Neutrophil (primary cell): ENCODE results near the gene ZNF223.

Experiments
- H3K27ac ChIP-seq: fragments of 200-600 bp; sonication (generic); 2 replicates; pipeline ENCODE4 v1.5.1; 2016; ENCODE audit warnings: mild to moderate bottlenecking, moderate library complexity
- H3K27me3 ChIP-seq: fragments of 200-600 bp; sonication (generic); 2 replicates; pipeline ENCODE4 v1.6.0; 2016; ENCODE audit warnings: mild to moderate bottlenecking
- H3K36me3 ChIP-seq: fragments of 200-600 bp; sonication (generic); 2 replicates; pipeline ENCODE4 v1.5.1; 2017
- H3K4me1 ChIP-seq, 2 experiments: fragments of 200-600 bp in 1 of 2; sonication (generic) in 1 of 2; 1 replicate in 1 of 2; 2 replicates in 1 of 2; pipeline versions ENCODE4 v1.5.1 to v1.6.1; 2013 to 2016; ENCODE audit warnings: low read depth in 1 of 2, low read length in 1 of 2, mild to moderate bottlenecking in 1 of 2, moderate library complexity in 1 of 2; ENCODE audit not compliant: control insufficient read depth in 1 of 2, insufficient read depth in 1 of 2
- H3K4me3 ChIP-seq, 2 experiments: fragments of 200-600 bp in 1 of 2; sonication (generic) in 1 of 2; 1 replicate in 1 of 2; 2 replicates in 1 of 2; pipeline ENCODE4 v1.5.1; 2013 to 2016; ENCODE audit warnings: low read depth in 1 of 2, low read length in 1 of 2, mild to moderate bottlenecking in 1 of 2, moderate library complexity in 1 of 2
- H3K9me3 ChIP-seq: fragments of 200-600 bp; sonication (generic); 2 replicates; pipeline ENCODE4 v1.5.1; 2016
- CTCF ChIP-seq: fragments of 200-600 bp; sonication (generic); IDR thresholded peaks from 2 replicates; pipeline ENCODE4 v1.5.1; 2016; ENCODE audit warnings: antibody characterized with exemption

The ZNF223 gene

GRCh38 chr19:44107751-44108150 is 55.9 kb downstream of the ZNF223 start:
- H3K27me3 ChIP-seq: no peaks in the 10 kb centered on the region
- no peak overlapping the region for H3K4me3 ChIP-seq
- no peak for TF ChIP-seq CTCF
- H3K9me3 ChIP-seq: peaks cover 31% of the 10 kb centered on the region
- H3K36me3 ChIP-seq: peaks cover 30% of the 10 kb centered on the region
- peaks cover 9% of the 10 kb centered on the region in 2 experiments for H3K4me1 ChIP-seq
- no peak overlapping the region for H3K27ac ChIP-seq

- Histone ChIP-seq H3K9me3 (peaks cover 29% of the 10 kb centered on the region), H3K27me3 (no peaks in the 10 kb centered on the region), H3K4me1 (peaks cover 16 to 18% of the 10 kb centered on the region in 2 experiments), H3K27ac (no peak overlapping the region), H3K4me3 (no peak overlapping the region), H3K36me3 (peaks cover 16% of the 10 kb centered on the region)
- no peak for TF ChIP-seq CTCF
Observed at GRCh38 chr19:44109458-44109857, 57.6 kb downstream of the ZNF223 start.

GRCh38 chr19:44111910-44112463 is 60.2 kb downstream of the ZNF223 start:
- H3K27ac ChIP-seq: no peak overlapping the region
- no peak for TF ChIP-seq CTCF
- H3K36me3 ChIP-seq: peaks cover 5% of the 10 kb centered on the region
- no peaks in the 10 kb centered on the region for H3K27me3 ChIP-seq
- peaks cover 15% of the 10 kb centered on the region for H3K9me3 ChIP-seq
- no peak overlapping the region for H3K4me3 ChIP-seq
- H3K4me1 ChIP-seq: peaks cover 16 to 18% of the 10 kb centered on the region in 2 experiments

- peaks cover 16 to 18% of the 10 kb centered on the region in 2 experiments for H3K4me1 ChIP-seq
- peaks cover 8% of the 10 kb centered on the region for H3K9me3 ChIP-seq
- peak overlapping the region; percentile 36 for H3K27ac ChIP-seq
- TF ChIP-seq CTCF: no peak
- H3K4me3 ChIP-seq: peak overlapping the region; percentile 69 to 76
- peaks cover 11% of the 10 kb centered on the region for H3K36me3 ChIP-seq
- H3K27me3 ChIP-seq: no peaks in the 10 kb centered on the region
Observed at GRCh38 chr19:44112802-44113137, 60.9 kb downstream of the ZNF223 start.

GRCh38 chr19:44113138-44113783 is 61.4 kb downstream of the ZNF223 start, which contains the start of gene ZNF225:
Gene ZNF225, plus strand, starts transcription at chr19:44113399. Its CDS starts 2,429 bp downstream, at chr19:44115828.
- Histone ChIP-seq H3K27ac (peak within 1 kb of the TSS; percentile 36), H3K27me3 (no peaks in the 10 kb centered on the region), H3K36me3 (peaks cover 16% of the 10 kb centered on the region), H3K9me3 (peaks cover 3% of the 10 kb centered on the region), H3K4me1 (peaks cover 16 to 18% of the 10 kb centered on the region in 2 experiments), H3K4me3 (peak within 1 kb of the TSS; percentile 69 to 76)
- no peak for TF ChIP-seq CTCF
